Keratinocyte (primary cell): ENCODE measurements around the gene LIME1. TPM values are rescaled to one million over a fixed set of nuclear protein-coding genes. Genes with fewer than 3 reads are reported as not detected.

Source experiments
- DNase-seq: peaks from one replicate; pipeline ENCODE4 v3.0.0-alpha.2; 2011; ENCODE audit warnings: low read depth, missing footprints, low spot score
- FAIRE-seq: peaks from 2 replicates; lab custom pipeline; 2011; peaks lifted over from hg19 to GRCh38; lab: Jason Lieb, UNC
- H2AFZ ChIP-seq: 2 replicates; pipeline ENCODE4 v1.6.0; 2012; ENCODE audit warnings: low read length, control low read depth, inconsistent platforms; ENCODE audit not compliant: control insufficient read depth
- H3K27ac ChIP-seq: 2 replicates; pipeline ENCODE4 v1.5.1; 2011; ENCODE audit warnings: low read length; ENCODE audit not compliant: control insufficient read depth, insufficient read depth
- H3K27me3 ChIP-seq: 3 replicates; pipeline ENCODE4 v1.6.0; 2011; ENCODE audit warnings: low read length; ENCODE audit not compliant: control insufficient read depth, insufficient read depth; ENCODE audit errors: extremely low read depth
- H3K36me3 ChIP-seq, 2 experiments: 2 replicates in 1 of 2; 3 replicates in 1 of 2; pipeline ENCODE4 v1.5.1; 2011; ENCODE audit warnings: low read length in 2 of 2, mild to moderate bottlenecking in 1 of 2; ENCODE audit not compliant: control insufficient read depth in 2 of 2, insufficient read depth in 2 of 2; ENCODE audit errors: extremely low read depth in 1 of 2
- H3K4me1 ChIP-seq: 3 replicates; pipeline ENCODE4 v1.5.1; 2011; ENCODE audit warnings: low read length; ENCODE audit not compliant: control insufficient read depth, insufficient read depth; ENCODE audit errors: extremely low read depth
- H3K4me2 ChIP-seq: 3 replicates; pipeline ENCODE4 v1.6.0; 2011; ENCODE audit warnings: low read depth, low read length; ENCODE audit not compliant: control insufficient read depth, insufficient read depth; ENCODE audit errors: extremely low read depth
- H3K4me3 ChIP-seq, 3 experiments: fragments of 200-600 bp in 1 of 3; sonication (generic) in 1 of 3; 2 replicates in 2 of 3; 3 replicates in 1 of 3; pipeline ENCODE4 v1.5.1; 2011 to 2016; ENCODE audit warnings: low read length in 3 of 3, mild to moderate bottlenecking in 3 of 3, control low read depth in 2 of 3, inconsistent platforms in 1 of 3, low read depth in 1 of 3, mixed read lengths in 1 of 3, mixed run types in 1 of 3, moderate library complexity in 1 of 3; ENCODE audit not compliant: control insufficient read depth in 2 of 3, insufficient read depth in 2 of 3; ENCODE audit errors: extremely low read depth in 1 of 3
- H3K79me2 ChIP-seq: 2 replicates; pipeline ENCODE4 v1.6.0; 2012; ENCODE audit warnings: low read length; ENCODE audit not compliant: control insufficient read depth, insufficient read depth
- H3K9ac ChIP-seq: 3 replicates; pipeline ENCODE4 v1.6.0; 2011; ENCODE audit warnings: low read length; ENCODE audit not compliant: control insufficient read depth, insufficient read depth; ENCODE audit errors: extremely low read depth
- H3K9me1 ChIP-seq: 3 replicates; pipeline ENCODE4 v1.6.0; 2011; ENCODE audit warnings: low read length; ENCODE audit not compliant: control insufficient read depth, insufficient read depth; ENCODE audit errors: extremely low read depth
- H3K9me3 ChIP-seq: 2 replicates; pipeline ENCODE4 v1.5.1; 2012; ENCODE audit warnings: low read depth, low read length; ENCODE audit not compliant: control insufficient read depth
- H4K20me1 ChIP-seq: 3 replicates; pipeline ENCODE4 v1.6.0; 2011; ENCODE audit warnings: low read length; ENCODE audit not compliant: control insufficient read depth, insufficient read depth; ENCODE audit errors: extremely low read depth
- EZH2 ChIP-seq: IDR thresholded peaks from one replicate; pipeline ENCODE4 v1.6.1; 2012; ENCODE audit warnings: inconsistent platforms, mild to moderate bottlenecking, low read length, moderate library complexity
- dilution Hi-C: fragments of 300-500 bp; cut with MboI; formaldehyde crosslinking; loops from one replicate; pipeline ENCODE4 v1.7.0; 2020; ENCODE audit warnings: low sequenced_read_pairs; ENCODE audit not compliant: extremely low pct_ligation_motif_present
- polyA plus RNA-seq, 5 experiments: library from polyadenylated mRNA; depleted of rRNA in 3 of 5; stranded (reverse) in 3 of 5; stranded (forward) in 1 of 5; unstranded in 1 of 5; fragments of >200 nt; gene quantifications; 1 replicate in 1 of 5; 2 replicates in 3 of 5; 3 replicates in 1 of 5; pipeline versions ENCODE4 v1.2.1 to v1.2.3, GENCODE V29; 2011 to 2012; ENCODE audit warnings: missing spikeins in 2 of 5, low read depth in 1 of 5, low replicate concordance in 1 of 5
- TF ChIP-seq, protein P1 (sequence below), 3 experiments: IDR thresholded peaks in 1 of 3; conservative IDR thresholded peaks in 1 of 3; optimal IDR thresholded peaks in 1 of 3; 2 replicates in 2 of 3; 3 replicates in 1 of 3; pipeline versions ENCODE3 to v1.5.1; 2011; ENCODE audit warnings: low read length in 3 of 3, mild to moderate bottlenecking in 3 of 3, moderate library complexity in 2 of 3, control low read depth in 1 of 3, inconsistent platforms in 1 of 3; ENCODE audit not compliant: insufficient read depth in 2 of 3; ENCODE audit errors: extremely low read depth in 1 of 3

Gene LIME1
- polyA plus RNA-seq, 1 donor (not counting 4 experiments of a cell fraction or from before 2014, with no cell fraction given), result 0.75 TPM

- FAIRE-seq, result no peak
- Histone ChIP-seq H3K9me1 (no peaks in the 10 kb centered on the region), H2AFZ (no peak overlapping the region)
Measured at GRCh38 chr20:63702751-63703470, 33.6 kb upstream of the LIME1 start.

GRCh38 chr20:63703471-63703975, 32.9 kb upstream of the LIME1 start:
- no peak for FAIRE-seq
- Histone ChIP-seq H3K9ac (no peak overlapping the region), H3K4me2 (no peak overlapping the region), H3K79me2 (peaks cover 34% of the 10 kb centered on the region), H3K36me3 (peaks cover 17 to 25% of the 10 kb centered on the region in 2 experiments), H3K27me3 (no peaks in the 10 kb centered on the region), H3K27ac (no peak overlapping the region), H3K9me3 (no peaks in the 10 kb centered on the region), H3K9me1 (no peaks in the 10 kb centered on the region), H3K4me1 (peaks cover 26% of the 10 kb centered on the region), H2AFZ (no peak overlapping the region), H4K20me1 (peaks cover 4% of the 10 kb centered on the region), H3K4me3 (no peak overlapping the region)
- dilution Hi-C loops, result no loop called here
- DNase-seq, result no peak
- TF ChIP-seq, protein P1, sequence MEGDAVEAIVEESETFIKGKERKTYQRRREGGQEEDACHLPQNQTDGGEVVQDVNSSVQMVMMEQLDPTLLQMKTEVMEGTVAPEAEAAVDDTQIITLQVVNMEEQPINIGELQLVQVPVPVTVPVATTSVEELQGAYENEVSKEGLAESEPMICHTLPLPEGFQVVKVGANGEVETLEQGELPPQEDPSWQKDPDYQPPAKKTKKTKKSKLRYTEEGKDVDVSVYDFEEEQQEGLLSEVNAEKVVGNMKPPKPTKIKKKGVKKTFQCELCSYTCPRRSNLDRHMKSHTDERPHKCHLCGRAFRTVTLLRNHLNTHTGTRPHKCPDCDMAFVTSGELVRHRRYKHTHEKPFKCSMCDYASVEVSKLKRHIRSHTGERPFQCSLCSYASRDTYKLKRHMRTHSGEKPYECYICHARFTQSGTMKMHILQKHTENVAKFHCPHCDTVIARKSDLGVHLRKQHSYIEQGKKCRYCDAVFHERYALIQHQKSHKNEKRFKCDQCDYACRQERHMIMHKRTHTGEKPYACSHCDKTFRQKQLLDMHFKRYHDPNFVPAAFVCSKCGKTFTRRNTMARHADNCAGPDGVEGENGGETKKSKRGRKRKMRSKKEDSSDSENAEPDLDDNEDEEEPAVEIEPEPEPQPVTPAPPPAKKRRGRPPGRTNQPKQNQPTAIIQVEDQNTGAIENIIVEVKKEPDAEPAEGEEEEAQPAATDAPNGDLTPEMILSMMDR (optimal IDR thresholded peaks at IDR 0.05 in 1 of 3, IDR thresholded peaks at IDR 0.05 in 1 of 3, conservative IDR thresholded peaks at IDR 0.05 in 1 of 3; ENCODE audit: extremely low read depth in 1 of 3, insufficient read depth in 2 of 3, low read length in 3 of 3), result no peak

More at GRCh38 chr20:63702751-63703470, 33.6 kb upstream of the LIME1 start:
- peaks cover 31% of the 10 kb centered on the region for H3K4me1 ChIP-seq
- DNase-seq, result no peak
- H3K9me3 ChIP-seq, result no peaks in the 10 kb centered on the region
- peaks cover 4% of the 10 kb centered on the region for H4K20me1 ChIP-seq
- peaks cover 17 to 26% of the 10 kb centered on the region in 2 experiments for H3K36me3 ChIP-seq
- no peak overlapping the region for H3K4me3 ChIP-seq
- dilution Hi-C loops, result no loop called here
- H3K27ac ChIP-seq, result no peak overlapping the region
- TF ChIP-seq, protein P1 (optimal IDR thresholded peaks at IDR 0.05 in 1 of 3, IDR thresholded peaks at IDR 0.05 in 1 of 3, conservative IDR thresholded peaks at IDR 0.05 in 1 of 3; ENCODE audit: extremely low read depth in 1 of 3, insufficient read depth in 2 of 3, low read length in 3 of 3), result no peak
- no peak for TF ChIP-seq EZH2
- peaks cover 31% of the 10 kb centered on the region for H3K79me2 ChIP-seq
- H3K4me2 ChIP-seq, result no peak overlapping the region
- H3K9ac ChIP-seq, result no peak overlapping the region
- H3K27me3 ChIP-seq, result no peaks in the 10 kb centered on the region
